Activated naive CD4-positive, alpha-beta T cell treated with anti-CD3 and anti-CD28 coated beads, Interleukin-2, amount 50 U/mL, for 16 hours (primary cell): ENCODE measurements around the gene MYOM1.
"Not testable (repeated sequence)": the region's sequence is repeated elsewhere in the genome, so short reads cannot be mapped to it uniquely, and the experiment has no call there.

ENCODE experiments used
- DNase-seq: peaks from one replicate; pipeline ENCODE4 v3.0.0-alpha.2; 2020

The MYOM1 gene

GRCh38 chr18:3217948-3218647, 1.7 kb downstream of the MYOM1 start:
- DNase-seq = no peak

DNA sequence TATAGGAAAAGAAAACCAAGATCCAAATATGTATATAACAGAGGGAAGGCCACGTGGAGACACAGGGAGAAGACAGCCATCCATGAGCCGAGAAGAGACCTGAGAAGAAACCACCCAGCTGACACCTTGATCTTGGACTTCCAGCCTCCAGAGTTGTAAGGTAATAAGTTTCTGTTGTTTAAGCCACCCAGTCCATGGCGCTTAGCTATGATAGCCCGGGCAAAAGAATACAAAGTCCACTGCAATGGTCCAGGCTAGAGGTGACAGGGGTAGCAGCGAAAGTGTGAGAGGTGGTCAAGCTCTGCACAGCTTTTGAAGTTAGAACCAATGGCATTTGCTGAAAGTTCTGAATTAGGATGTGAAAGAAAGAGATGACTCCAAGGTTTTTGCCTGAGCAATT, 2.8 kb downstream of the MYOM1 start:
- no peak for DNase-seq

DNA sequence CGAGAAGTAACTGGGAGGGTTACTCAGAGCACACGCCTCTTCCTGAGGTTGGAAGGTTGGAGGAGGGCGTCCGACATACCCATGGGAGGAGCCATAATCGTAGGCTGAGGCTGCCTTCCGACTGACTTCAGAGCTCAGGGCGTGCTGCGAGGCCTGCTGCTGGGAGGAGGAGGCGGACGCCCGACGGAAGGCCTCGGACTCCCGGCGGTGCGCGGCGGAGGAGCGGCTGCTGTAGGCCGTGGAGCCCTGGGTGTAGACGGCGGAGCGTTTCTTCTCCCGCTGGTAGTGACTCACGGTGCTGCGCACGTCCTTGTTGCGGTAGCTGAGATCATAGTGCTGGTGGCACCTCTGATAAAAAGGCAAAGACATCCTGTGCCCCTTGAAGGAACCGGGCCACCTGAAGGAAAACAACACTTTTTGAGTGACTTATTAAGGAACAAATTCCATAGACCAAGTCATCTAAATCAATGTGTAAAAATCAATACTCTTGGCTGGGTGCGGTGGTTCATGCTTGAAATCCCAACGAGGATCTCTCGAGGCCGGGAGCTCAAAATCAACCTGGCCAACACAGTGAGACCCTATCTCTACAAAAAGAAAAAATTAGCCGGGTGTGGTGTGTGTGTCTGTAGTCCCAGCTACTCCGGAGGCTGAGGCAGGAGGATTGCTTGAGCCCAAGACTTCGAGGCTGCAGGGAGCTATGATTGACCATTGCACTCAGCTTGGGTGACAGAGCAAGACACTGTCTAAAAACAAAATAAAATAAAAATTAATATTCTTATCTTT, 4.7 kb downstream of the MYOM1 start:
- DNase-seq = no peak

GRCh38 chr18:3213300-3214059, 6.3 kb downstream of the MYOM1 start:
- DNase-seq = no peak

- DNase-seq = no peak
Observed at GRCh38 chr18:3212657-3213056, 7.1 kb downstream of the MYOM1 start.

DNA sequence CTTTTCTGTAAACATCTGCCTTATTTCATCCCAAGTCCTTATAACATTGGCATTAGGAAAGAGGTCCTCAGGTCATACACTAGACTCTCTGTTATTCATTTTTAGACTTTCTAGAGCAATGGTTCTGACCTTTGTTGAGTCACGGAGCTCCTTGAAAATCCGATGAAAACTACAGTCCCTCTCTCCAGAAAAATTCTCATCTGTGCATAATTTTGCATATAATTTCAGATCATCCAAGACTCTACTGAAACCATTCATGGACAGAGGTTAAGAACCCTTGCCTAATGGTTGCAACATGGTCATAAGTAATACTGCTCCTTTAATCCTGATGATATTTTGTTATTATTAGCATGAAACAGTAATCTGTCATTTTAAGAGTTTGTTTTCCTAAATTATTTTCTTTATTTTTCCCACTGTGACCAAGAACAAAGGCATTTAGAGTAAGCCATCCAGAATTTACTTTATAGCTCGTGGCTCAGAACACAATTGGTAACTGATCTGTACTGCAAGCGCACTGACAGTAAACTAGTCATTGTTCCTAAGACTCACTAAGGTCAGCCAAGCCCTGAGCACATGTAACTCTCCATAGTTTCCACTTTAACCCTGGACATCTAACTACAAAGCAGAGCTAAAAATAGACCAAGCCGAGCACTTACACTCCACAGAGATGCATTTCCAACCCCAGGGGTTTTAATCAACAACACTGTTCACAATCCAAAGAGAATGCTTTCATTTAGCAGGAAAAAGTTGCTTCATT, 8.4 kb downstream of the MYOM1 start:
- DNase-seq = no peak

DNA sequence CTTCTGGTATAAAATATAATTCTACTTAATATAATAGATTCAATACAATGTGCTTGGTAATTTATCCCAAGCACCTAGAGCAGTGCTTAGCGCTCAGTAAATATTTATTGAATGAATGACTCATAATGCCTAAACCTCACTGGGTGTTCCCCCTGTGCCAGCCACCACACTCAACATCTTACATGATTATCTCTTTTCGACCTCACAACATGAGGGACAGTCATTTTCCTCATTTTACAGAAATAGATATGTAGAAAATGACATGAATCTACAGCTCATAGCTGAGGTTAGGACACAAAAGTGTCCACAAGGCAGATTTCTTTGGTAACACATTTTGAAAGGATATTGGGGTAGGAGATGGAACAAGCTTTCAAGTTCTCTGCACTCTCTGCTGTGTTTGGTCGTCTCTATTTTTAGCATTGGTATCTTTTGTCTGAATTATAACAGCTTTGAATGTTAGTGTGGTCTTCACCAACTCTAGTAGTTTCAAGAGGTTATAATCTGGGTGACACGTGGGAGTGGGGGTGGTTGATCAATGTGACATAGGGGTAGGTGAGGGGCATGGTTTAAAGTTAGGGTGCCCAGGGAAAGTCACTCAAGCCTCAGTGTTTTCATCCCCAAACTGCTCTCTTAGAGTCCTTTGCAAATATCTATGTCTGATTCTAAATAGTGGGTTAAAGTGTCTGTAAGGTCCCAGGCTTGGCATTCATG, 9.8 kb downstream of the MYOM1 start:
- no peak for DNase-seq

DNA sequence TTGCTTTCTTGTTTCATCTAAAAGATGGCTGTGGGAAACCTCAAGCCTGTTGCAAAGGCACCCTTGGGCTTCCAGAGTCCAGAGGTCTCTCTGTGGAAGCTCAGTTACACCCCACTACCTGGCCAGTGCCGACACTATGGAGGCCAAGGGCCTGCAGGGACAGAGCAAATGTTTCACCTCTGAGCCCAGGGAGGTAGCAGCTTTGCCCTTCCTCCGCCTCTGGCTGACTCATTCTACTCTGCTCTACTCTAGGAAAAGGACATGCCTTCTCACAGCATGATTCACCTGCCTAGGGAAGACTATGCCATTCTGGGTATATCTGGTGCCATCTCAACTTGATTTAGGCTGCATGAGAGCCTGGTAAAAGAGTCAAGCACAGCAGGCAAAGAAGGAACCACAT, 12.2 kb downstream of the MYOM1 start:
- no peak for DNase-seq

DNA sequence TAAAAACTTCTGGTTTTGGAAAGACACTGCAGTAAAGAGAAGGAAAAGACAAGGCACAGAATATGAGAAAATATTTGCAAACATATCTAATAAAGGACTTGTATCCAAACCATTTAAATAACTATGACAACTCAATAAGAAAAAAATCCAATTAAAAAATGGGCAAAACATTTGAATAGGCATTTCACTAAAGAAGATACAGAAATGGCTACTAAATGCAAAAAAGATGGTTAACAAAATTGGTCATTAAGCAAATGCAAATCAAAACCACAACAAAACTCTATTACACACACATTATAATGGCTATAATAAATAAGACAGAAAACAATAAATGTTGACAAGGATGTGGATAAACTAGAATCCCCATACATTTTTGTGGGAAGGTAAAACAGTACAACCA, 14.5 kb downstream of the MYOM1 start:
- no peak for DNase-seq

- no peak for DNase-seq
Observed at GRCh38 chr18:3199942-3200645, 19.7 kb downstream of the MYOM1 start.

- not testable (repeated sequence) for DNase-seq
Observed at GRCh38 chr18:3198260-3198860, 21.4 kb downstream of the MYOM1 start.

- DNase-seq = no peak
Observed at GRCh38 chr18:3194947-3195612, 24.7 kb downstream of the MYOM1 start.

- no peak for DNase-seq
Observed at GRCh38 chr18:3193331-3193730, 26.4 kb downstream of the MYOM1 start.

DNA sequence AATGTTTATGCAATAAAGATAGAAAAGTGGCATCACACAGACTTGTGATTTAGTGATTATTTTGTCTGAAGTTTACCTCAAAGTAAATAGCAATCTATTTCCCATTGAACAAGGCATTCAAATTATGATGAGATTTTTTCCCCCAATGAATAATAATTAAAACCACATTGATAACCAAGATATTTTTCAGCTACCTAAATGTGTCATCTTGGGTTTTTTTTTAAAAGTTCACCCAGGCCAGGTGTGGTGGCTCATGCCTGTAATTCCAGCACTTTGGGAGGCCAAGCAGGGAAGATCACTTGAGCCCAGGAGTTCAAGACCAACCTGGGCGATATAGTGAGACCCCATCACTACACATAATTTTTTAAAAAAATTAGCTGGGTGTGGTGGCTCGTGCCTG, 27.0 kb downstream of the MYOM1 start:
- no peak for DNase-seq

DNA sequence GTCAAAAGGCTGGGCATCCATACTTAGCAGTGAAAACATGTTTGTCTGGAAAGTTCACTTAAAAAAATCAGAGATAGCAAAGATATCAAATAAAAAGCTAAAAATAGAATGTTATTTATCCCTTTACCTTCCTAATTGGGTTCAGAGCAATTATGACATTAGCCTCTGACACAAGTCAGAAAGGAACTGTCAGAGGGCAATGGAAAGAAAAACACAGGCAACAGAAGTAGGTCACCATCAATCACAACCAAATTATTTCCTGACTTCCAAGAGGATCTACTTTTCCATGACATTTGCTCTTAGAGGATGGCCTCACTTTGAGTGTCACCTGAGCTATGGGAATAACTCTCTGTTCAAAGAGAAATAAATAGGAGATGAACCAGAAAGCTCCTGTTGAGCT, 27.5 kb downstream of the MYOM1 start:
- no peak for DNase-seq

- no peak for DNase-seq
Observed at GRCh38 chr18:3190610-3191009, 29.2 kb downstream of the MYOM1 start.

- DNase-seq = no peak
Observed at GRCh38 chr18:3189884-3190283, 29.9 kb downstream of the MYOM1 start.

GRCh38 chr18:3186678-3187658, 32.8 kb downstream of the MYOM1 start:
- no peak for DNase-seq

DNA sequence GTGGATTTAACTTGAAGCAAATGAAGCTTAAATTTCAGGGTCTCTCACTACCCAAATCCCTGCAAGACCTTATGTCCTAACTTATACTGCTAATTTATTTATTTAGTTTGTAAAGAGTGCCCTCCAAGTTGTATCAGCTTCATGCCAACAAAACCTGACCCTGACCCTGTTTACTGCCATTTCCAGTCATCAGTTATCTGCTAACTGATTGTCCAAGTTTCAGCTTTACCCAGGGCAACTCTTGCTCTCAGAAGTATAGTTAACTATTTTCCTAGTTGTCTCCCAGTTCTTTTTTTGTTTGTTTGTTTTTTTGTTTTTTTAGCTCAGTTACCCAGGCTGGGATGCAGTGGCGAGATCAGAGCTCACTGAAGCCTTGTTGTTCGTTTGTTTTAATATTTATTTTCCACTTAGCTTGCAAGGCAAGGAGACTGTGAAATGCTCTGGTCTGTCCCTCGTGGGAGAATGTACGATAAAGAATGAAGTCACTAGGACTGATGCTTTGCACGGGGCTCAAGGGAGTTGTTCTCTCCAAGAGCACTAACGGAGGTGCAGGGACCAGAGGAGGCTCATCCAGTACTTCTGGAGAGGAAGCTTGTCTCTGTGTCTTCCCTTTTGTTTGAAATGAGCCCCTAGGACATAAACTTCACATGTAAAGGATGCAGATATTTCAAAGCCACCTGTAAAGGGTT, 35.3 kb downstream of the MYOM1 start:
- no peak for DNase-seq
